Sciatic nerve (tissue), 2 donors: Measurements from ENCODE around the gene LCE1A. TPM values are rescaled to one million over a fixed set of nuclear protein-coding genes. Genes with fewer than 3 reads are reported as not detected.

Experiments
- ATAC-seq: fragments of 200-7000 bp; cut with Tn5 transposase; one replicate; pipeline ENCODE4 v1.9.1; 2020; ENCODE audit warnings: mild to moderate bottlenecking, moderate library complexity
- DNase-seq: peaks from one replicate; pipeline ENCODE4 v3.0.0-alpha.2; 2020; ENCODE audit warnings: low spot score
- intact Hi-C: fragments of 100-400 bp; cut with DNase I; formaldehyde crosslinking; loops from one replicate; pipeline ENCODE4 v1.14.2; 2022
- total RNA-seq: library from RNA; stranded (reverse); fragmentation: NEBNext Ultra II Directional; extraction: Animal tissue kit (Norgen Biotek cat#: 25700); gene quantifications from one replicate; pipeline ENCODE4 v1.2.1, GENCODE V29; 2021
- donor health status: DM: no; HTN: no; CAD: no.
- donor health status: DM: no; HTN: no; CAD: no.

LCE1A gene
- total RNA-seq, result not detected

DNA sequence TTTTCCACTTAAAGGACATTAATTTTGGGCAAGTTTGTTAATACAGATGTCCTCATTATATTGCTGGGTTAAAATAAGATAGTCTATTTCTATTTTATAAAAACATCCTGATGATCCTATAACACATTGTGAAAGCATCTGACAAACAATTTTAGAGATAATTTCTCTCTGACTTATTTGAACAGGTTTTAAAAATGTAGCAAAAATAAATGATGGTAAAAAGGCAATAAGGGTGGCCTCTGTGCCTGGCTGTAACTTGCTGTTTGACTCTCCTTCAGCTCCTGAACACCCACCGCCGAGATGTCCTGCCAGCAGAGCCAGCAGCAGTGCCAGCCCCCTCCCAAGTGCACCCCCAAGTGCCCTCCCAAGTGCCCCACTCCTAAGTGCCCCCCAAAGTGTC lies at the start of gene LCE1A:
LCE1A (plus strand) TSS at position 301 of the 400 bp plus-strand sequence; CDS start at position 301, 0 bp downstream.
- DNase-seq (no peak), ATAC-seq (no peak)
- intact Hi-C loops, result no loop called here

GRCh38 chr1:152777510-152778137 lies 49.6 kb upstream of the LCE1A start:
- DNase-seq (no peak), ATAC-seq (no peak)
- intact Hi-C loops, result no loop called here

DNA sequence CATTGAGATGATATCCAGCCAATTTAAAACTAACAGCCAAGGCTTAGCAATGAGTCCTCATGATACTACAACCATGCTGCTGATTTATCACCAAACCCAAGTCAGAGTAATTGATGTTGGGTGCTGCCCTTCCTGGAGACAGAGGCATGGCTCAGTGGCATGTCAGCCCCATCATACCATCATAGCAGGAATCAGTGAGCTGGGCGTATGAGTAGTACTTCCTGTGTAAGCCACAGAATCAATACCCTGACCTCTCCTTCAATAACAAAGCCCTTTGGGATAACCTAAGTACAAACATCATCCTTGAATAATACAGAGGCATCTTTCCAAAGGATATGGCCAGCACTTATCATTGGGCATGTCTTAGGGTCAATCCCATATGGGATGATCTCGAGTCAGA lies 44.2 kb upstream of the LCE1A start:
- no peak for ATAC-seq
- no peak for DNase-seq
- intact Hi-C loops, result no loop called here

- intact Hi-C loops, result no loop called here
- no peak for ATAC-seq
- DNase-seq, result no peak
Observed at GRCh38 chr1:152786077-152786476, 41.2 kb upstream of the LCE1A start, which contains the start of gene LCE1E. Gene LCE1E, plus strand, starts transcription at chr1:152786257. Its CDS starts 1,043 bp downstream, at chr1:152787300.

DNA sequence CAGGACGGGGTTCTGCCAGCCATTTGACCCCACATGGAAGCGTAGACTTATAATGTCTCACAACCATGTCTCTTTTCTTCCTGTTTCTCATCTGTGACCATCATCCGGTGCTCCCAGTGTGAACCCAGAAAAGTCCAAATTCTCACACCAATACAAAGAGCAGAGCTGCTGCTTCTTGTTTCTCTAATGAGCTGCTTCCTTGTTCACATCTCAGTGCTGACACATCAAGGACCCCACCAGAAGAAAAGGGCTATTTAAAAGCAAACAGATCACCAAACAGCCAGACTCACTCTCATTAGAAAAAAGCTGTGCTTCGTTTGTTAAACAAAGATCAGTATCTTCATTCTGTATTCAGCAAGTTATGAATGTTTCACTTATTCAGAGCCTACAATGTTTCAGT lies 31.6 kb upstream of the LCE1A start:
- no peak for DNase-seq
- intact Hi-C loops, result no loop called here
- ATAC-seq, result no peak

DNA sequence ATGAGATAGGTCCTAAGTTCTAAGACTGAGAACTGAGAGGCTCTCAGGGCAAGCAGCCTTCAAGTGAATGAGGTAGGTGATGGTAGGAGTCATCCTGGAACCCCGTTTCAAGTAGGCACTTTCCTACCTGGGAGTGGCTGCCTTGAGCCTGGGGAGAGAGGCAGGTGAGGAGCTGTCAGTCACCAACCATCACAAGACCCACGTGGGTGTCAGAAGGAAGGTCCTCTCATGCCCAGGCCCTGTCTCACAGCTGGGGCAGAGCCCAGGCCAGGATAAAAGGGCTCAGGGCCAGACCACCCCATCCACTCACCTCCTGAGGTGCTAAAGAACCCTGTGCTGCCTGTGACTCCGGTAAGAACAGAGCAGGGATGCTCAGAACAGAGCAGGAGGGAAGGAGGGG lies 30.9 kb upstream of the LCE1A start, which contains the start of gene LCE1D:
LCE1D (plus strand) TSS at position 301 of the 400 bp plus-strand sequence. CDS start 1,074 bp downstream, outside the sequence.
- intact Hi-C loops, result no loop called here
- DNase-seq (no peak), ATAC-seq (no peak)

GRCh38 chr1:152801333-152801732 lies 25.9 kb upstream of the LCE1A start:
- intact Hi-C loops, result no loop called here
- ATAC-seq (no peak), DNase-seq (no peak)

- ATAC-seq (no peak), DNase-seq (no peak)
Observed at GRCh38 chr1:152806576-152806975, 20.7 kb upstream of the LCE1A start, which contains the start of gene LCE1C. Gene LCE1C, minus strand, starts transcription at chr1:152806651. Its CDS starts 1,173 bp downstream, at chr1:152805478.

GRCh38 chr1:152811050-152811449 lies 16.2 kb upstream of the LCE1A start:
- intact Hi-C loops, result no loop called here
- no peak for ATAC-seq

More at GRCh38 chr1:152806576-152806975, 20.7 kb upstream of the LCE1A start, which contains the start of gene LCE1C:
- intact Hi-C loops, result no loop called here

DNA sequence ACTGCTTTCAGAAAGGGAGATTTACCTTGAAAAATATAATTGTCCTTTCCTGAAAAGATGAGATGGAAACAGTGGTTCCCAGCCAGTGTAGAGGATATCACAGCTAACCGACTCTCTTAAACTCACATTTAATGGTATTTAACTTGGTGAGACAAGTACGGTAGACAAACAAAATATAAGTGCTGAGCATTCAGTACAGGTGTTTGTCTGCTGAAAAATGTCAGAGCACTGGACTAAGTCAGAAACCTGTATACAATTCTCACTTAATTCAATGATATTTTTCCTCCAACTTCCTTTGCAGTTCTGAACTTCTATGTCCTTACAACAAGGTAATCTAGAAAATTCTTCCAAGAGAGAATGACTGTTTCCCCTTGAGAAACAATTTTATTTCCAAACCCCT lies 15.6 kb upstream of the LCE1A start, which contains the start of gene LCE1B:
LCE1B (plus strand) TSS at position 301 of the 400 bp plus-strand sequence. CDS start 476 bp downstream, outside the sequence.
- DNase-seq (no peak), ATAC-seq (no peak)
- intact Hi-C loops, result no loop called here

More at GRCh38 chr1:152811050-152811449, 16.2 kb upstream of the LCE1A start:
- DNase-seq, result no peak

GRCh38 chr1:152817309-152817708 lies 10.0 kb upstream of the LCE1A start:
- DNase-seq, result no peak
- intact Hi-C loops, result no loop called here
- no peak for ATAC-seq

GRCh38 chr1:152823294-152823693 lies 4.0 kb upstream of the LCE1A start:
- ATAC-seq (no peak), DNase-seq (no peak)
- intact Hi-C loops, result no loop called here

DNA sequence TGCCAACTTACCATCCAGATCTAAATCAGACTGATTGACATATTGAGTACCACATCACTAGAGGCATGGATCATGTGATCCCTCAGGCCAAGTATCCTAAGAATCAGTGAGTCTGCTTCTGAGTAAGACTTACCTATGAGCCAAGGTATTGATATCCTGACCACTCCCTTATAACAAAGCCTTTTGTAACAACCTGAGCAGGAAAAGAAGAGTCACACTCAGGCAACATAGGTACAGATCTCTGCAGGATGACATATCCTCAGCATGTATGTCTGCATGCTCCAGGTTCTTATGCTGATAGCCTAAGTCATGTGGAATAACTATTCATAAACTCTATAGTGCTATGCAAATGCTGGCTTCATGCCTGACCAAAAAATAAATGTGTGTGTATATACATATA lies 2.3 kb upstream of the LCE1A start:
- intact Hi-C loops, result no loop called here
- no peak for ATAC-seq
- DNase-seq, result no peak

GRCh38 chr1:152836870-152837269 lies 9.6 kb downstream of the LCE1A start:
- intact Hi-C loops, result no loop called here
- no peak for ATAC-seq
- no peak for DNase-seq

DNA sequence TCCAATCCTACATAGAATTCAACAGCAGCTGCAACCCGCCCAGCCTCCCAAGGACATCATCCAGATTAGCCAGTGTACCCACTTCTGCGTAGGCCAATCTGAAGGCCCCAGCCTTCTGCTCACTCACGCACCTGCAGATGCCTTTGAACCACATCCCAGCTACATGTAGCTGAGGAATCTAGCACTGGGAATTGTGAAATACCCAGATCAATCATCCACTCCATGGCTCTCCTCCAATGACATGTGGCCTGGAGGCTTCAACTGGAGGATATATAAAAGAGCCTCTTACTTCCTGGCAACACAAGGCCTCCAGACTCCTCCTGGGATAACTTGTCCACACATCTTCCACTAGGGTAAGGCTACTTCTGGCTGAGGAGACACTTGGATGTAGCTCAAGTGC lies 15.3 kb downstream of the LCE1A start, which contains the start of gene LCE6A:
LCE6A (plus strand) TSS at position 301 of the 400 bp plus-strand sequence. CDS start 665 bp downstream, outside the sequence.
- DNase-seq, result no peak
- intact Hi-C loops, result no loop called here
- no peak for ATAC-seq

- ATAC-seq, result no peak
Observed at GRCh38 chr1:152855661-152856060, 28.4 kb downstream of the LCE1A start.

DNA sequence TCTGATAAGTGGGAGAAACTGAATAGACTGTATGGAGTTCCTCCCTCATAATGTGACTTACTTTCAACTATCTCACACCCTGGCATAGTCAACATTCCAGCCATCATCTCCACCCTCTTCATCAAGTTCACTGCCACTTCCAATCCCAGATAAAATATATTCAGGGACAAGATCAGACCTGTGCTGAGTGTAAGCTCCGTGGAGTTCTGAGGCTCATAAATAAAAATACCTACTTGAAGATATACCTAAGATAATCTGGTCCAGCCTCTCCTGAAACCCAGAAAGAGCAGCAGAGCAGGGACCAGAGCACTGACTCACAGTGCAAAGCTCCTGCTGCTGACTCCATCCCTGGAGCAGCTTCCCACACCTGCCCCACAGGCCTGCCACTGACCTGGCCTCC lies 30.8 kb downstream of the LCE1A start:
- intact Hi-C loops, result no loop called here
- no peak for DNase-seq
- ATAC-seq, result no peak

More at GRCh38 chr1:152855661-152856060, 28.4 kb downstream of the LCE1A start:
- intact Hi-C loops, result no loop called here
- DNase-seq, result no peak

- intact Hi-C loops, result no loop called here
- no peak for DNase-seq
- ATAC-seq, result no peak
Observed at GRCh38 chr1:152859696-152860095, 32.4 kb downstream of the LCE1A start, which contains the start of gene LCE7A. Gene LCE7A, plus strand, starts transcription at chr1:152859996. Its CDS starts 702 bp downstream, at chr1:152860698.

DNA sequence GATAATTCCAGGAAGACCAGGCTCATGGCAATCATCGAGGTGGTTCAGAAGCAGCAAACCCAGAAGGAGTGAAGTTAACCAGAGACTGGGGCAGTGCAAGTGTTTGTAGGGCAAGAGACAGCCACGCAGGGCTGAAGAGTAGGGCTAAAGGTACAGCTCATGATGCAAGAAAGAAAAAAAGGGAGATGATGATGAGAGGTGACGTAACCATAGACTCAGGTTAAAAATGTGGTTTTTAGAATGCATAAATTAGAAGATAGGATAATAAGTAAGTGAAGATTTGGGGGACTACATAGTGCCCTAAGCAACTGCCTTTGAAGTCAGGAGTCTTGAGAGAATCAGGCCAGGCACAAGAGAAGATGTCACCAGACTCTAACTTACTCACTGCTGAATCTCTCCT lies 32.9 kb downstream of the LCE1A start:
- intact Hi-C loops, result no loop called here

GRCh38 chr1:152861374-152861773 lies 34.1 kb downstream of the LCE1A start:
- no peak for ATAC-seq

More for the DNA sequence above, 32.9 kb downstream of the LCE1A start:
- ATAC-seq, result no peak
- DNase-seq, result no peak

More at GRCh38 chr1:152861374-152861773, 34.1 kb downstream of the LCE1A start:
- intact Hi-C loops, result no loop called here
- DNase-seq, result no peak
